WTC11 (cell line): ENCODE results near the gene CSRP3.

ENCODE experiments used
- TP53 ChIP-seq: sonication (generic); formaldehyde crosslinking; IDR thresholded peaks from 2 replicates; pipeline ENCODE4 v1.8.1; 2023; ENCODE audit warnings: mild to moderate bottlenecking, missing genetic modification reagents
- TF ChIP-seq, protein P1 (sequence below): fragments of 200-600 bp; IDR thresholded peaks from 2 replicates; pipeline ENCODE4 v1.8.0; 2022; ENCODE audit warnings: antibody characterized with exemption

DNA sequence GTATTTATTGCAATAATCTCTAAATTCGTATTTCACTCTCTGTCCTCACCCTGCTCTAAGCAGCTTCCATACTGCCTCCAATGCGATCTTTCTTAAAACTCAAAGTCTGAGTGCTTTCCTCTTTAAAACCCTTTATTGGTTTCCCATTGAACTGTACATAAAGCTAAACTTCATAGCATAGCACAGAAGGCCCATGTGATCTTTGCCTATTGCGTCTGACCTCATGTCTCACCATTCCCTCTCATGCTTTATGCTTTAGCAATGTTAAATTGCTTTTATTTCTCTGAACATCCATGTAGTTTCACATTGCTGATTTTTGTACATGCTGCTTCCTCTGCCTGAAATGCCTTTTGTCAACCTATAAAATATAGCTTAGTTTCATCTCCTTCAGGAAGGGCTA is 56.5 kb downstream of the CSRP3 start:
- TF ChIP-seq TP53: no peak
- TF ChIP-seq, protein P1, sequence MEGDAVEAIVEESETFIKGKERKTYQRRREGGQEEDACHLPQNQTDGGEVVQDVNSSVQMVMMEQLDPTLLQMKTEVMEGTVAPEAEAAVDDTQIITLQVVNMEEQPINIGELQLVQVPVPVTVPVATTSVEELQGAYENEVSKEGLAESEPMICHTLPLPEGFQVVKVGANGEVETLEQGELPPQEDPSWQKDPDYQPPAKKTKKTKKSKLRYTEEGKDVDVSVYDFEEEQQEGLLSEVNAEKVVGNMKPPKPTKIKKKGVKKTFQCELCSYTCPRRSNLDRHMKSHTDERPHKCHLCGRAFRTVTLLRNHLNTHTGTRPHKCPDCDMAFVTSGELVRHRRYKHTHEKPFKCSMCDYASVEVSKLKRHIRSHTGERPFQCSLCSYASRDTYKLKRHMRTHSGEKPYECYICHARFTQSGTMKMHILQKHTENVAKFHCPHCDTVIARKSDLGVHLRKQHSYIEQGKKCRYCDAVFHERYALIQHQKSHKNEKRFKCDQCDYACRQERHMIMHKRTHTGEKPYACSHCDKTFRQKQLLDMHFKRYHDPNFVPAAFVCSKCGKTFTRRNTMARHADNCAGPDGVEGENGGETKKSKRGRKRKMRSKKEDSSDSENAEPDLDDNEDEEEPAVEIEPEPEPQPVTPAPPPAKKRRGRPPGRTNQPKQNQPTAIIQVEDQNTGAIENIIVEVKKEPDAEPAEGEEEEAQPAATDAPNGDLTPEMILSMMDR: no peak
